NCI-H2196 (cell line): ENCODE data around the gene SEM1.
"Not testable (repeated sequence)": the region's sequence is repeated elsewhere in the genome, so short reads cannot be mapped to it uniquely, and the experiment has no call there.

Experiments
- DNase-seq: peaks from one replicate; lab custom pipeline; 2025; ENCODE audit not compliant: unreplicated experiment; lab: John Stamatoyannopoulos, UW

Gene SEM1

DNA sequence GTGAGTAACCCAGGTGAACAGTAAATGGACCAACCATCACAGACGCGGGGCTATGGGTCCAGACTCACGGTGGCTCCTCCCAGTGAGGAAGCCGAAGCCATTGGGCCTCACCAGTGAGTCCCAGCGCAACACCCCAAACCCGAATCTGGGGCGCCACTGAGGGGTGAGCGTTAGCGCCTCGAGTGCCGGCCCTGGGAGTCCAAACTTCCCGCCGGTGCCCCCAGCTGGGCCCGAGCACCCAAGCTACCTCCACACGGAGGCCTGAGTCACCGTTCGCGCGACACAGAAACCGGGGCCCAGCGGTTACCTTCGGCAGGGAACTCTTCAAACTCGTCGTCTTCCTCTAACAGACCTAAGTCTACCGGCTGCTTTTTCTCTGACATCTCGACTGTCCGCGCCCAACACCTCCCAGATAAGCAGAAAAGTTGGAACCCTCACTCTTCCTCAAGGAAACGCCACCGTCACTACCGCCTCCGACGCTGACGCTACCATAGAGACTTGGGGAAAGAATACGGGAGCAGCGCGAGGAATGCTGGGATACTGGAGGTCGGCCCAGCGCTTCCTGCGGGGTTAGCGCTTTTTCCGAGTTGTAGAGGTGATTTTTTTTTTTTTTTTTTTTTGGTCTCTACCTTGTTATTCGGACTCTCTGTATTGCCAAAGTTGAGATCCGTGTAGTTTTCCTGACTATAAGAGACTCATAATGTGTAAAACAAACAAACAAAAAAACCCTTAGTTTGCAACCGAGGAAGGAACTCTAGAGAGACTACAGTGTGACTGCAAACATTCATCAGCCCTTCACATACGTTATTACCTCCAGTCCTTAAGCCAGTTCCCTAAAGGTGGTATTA lies at the start of gene SEM1:
Gene SEM1, minus strand, starts transcription at position 466 of the 848 bp plus-strand sequence. Its CDS starts 83 bp downstream, at position 383.
- peak; percentile 89 for DNase-seq

- DNase-seq, result not testable (repeated sequence)
Measured at GRCh38 chr7:96757880-96758279, 48.2 kb upstream of the SEM1 start.

DNA sequence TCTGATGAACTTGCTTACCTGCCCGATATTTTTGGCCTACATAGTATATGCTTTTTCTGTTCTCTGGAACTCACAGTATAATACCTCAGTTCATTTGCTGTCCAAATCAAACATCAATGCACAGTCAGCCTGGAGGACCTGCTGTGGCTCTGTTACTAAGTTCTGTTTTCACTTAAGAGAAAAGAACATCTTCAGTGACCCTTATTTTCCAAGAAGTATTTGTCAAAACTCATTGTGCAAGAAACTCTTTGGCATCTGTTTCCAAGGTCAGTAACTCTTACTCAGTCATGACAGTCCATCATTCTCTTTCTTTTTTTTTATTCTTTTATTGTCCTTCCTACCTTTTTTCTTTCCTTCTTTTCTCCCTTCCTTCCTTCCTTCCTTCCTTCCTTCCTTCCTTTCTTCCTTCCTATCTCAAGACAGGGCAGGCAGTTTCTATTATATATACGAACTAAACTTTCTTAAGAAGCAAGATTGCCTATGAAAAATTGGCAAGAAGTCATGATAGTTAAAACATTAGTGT lies 37.8 kb upstream of the SEM1 start:
- no peak for DNase-seq

DNA sequence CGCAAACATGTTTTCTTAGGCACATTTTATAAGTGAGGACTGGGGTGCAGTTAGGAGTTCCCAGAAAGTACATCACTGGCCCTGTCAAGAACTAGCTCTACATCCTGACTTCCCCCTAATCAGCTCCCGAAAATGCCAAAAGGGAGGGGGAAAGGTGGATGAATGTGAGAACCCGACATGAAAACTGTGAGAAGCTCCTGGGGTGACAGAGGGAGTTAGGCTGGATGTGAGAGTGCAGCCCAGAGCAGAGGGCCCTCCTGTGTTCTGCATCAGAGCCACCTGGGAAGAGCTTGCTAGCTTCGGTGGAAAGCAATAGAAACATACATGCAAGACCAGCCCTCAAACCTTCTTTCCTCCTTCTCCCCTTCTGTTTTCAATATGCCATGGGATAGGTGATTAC lies 30.5 kb upstream of the SEM1 start:
- DNase-seq, result no peak

GRCh38 chr7:96739609-96740008 lies 30.0 kb upstream of the SEM1 start:
- DNase-seq, result no peak

- DNase-seq, result no peak
Measured at GRCh38 chr7:96739167-96739566, 29.5 kb upstream of the SEM1 start.

DNA sequence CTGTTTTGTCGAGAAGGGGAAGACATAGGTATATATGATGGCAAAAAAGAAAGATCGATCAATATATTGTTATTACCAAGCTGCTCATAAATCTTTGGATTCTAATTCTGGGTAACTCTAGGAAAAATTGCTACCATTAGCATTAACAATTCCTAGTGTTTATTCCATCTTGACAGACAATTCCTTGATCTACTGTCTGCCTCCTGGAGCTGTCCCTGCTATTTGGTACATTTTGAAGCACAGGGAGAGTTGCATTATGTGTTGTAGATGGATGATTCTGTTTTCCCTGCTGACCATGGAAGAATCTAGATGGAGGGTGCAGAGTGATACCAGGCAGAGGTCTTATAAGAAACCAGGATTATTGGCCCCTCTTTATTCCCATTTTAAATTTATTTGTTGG lies 29.1 kb upstream of the SEM1 start:
- no peak for DNase-seq

DNA sequence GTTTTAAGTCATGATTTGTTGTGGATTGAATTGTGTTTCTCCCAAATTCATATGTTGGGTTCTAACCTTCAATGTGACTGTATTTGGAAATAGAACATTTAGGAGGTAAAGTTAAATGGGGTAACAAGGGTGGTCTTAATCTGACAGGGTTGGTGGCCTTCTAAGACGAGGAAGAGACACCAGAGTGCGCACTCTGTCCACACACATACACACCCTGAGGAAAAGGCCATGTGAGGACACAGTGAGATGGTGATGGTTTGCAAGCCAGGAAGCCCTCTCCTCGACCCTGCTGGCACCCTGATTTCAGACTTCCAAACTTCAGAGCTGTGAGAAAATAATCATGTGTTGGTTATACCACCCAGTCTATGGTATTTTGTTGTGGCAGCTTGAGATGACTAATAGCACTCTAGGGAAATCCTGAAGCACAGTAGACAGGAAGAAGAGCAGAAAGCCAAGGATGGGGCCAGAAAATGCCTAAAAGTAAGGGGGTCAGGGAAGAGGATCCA lies 28.0 kb upstream of the SEM1 start:
- no peak for DNase-seq

- DNase-seq, result no peak
Measured at GRCh38 chr7:96734343-96734742, 24.7 kb upstream of the SEM1 start.

- DNase-seq, result no peak
Measured at GRCh38 chr7:96729820-96730219, 20.2 kb upstream of the SEM1 start.

GRCh38 chr7:96728139-96728538 lies 18.5 kb upstream of the SEM1 start:
- no peak for DNase-seq

- DNase-seq, result no peak
Measured at GRCh38 chr7:96727534-96728088, 18.0 kb upstream of the SEM1 start.

GRCh38 chr7:96723622-96724021 lies 14.0 kb upstream of the SEM1 start:
- no peak for DNase-seq

- DNase-seq, result not testable (repeated sequence)
Measured at GRCh38 chr7:96722928-96723327, 13.3 kb upstream of the SEM1 start.

DNA sequence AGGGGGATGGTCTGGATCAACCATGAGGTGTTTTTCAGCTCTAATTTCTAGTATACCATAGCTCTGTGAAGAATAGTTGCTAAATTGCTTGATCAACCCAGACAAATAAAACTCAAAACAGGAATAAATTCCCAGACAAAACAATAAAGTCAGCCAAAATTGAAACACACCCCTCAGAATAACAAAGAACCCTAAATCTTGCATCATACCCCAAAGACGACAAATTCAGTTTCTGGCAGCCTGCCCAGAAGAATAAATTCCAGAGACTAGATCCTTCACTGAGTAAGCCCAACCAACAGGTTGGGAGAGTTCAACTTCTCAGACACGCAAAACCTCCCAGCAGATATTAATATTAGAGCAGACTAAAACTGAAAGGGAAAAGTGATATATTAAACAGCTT lies 11.2 kb upstream of the SEM1 start:
- no peak for DNase-seq

DNA sequence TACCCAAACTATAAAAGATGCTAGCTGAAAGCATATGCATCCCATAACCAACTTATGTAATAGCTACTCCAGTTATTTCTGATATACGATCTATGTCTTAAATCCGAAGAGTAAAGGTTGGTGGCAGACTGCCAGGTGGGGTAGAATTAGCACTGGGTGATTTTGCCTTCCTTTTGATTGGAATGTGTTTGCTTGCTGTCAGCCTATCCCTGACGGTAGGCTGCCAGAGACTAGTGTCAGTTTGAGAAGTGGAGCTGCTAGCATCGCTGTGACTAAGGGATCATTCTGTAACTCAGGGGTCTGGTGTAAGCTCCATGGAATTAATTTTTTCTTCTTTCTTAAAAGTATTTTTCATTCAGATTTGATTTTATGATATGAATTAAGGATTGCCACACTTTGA lies 9.5 kb upstream of the SEM1 start:
- DNase-seq, result no peak

GRCh38 chr7:96718107-96719003 lies 8.7 kb upstream of the SEM1 start:
- DNase-seq, result no peak

DNA sequence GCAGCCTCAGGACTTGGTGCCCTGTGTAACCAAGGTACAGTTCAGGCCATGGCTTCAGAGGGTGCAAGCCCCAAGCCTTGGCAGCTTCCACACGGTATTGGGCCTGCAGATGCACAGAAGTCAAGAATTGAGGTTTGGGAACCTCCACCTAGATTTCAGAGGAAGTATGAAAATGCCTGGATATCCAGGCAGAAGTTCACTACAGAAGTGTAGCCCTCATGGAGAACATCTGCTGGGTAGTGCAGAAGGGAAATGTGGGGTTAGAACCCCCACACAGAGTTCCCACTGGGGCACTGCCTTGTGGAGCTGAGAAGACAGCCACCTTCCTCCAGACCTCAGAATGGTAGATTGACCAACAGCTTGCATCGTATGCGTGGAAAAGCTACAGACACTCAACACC lies 3.4 kb upstream of the SEM1 start:
- no peak for DNase-seq

GRCh38 chr7:96710544-96710943 lies 898 bp upstream of the SEM1 start:
- no peak for DNase-seq

- no peak for DNase-seq
Measured at GRCh38 chr7:96708872-96709271, 774 bp downstream of the SEM1 start.
